ENCODE results near the gene HNF4A.

Gene HNF4A

DNA sequence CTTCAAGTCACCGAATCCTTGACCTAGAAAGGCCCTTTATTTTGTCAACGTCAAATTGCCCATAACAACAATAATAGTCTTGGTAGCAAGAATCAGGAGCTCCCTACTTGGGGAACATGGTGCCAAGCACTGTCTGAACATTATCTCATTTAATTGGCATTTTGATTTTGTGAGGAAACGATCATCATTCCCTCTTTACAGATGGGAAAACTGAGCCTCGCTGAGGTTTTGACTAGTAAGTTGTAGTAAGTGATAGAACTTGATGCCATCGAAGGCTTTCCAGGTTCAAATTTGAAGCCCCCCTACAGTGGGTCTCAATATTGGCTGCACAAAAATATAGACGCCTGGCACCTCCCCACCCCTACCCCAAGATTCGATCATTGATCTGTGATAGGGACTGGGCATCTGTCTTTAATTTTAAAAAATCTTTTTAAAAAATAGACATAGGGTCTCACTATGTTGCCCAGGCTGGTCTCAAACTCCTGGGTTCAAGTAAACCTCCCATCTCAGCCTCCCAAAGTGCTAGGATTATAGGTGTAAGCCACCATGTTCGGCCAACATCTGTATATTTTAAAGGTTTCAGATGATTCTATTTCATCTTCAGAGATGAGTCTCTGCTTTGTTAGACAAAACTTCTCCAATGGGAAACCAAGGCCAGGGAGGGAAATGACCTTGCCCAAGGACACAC is 36.7 kb downstream of the HNF4A start:
- ChIA-PET POLR2A (no interaction called here), CTCF (no interaction called here)
- no peak for DNase-seq (ENCODE audit: extremely low spot score)
- TF ChIP-seq TARDBP (IDR thresholded peaks at IDR 0.05) (no peak), ZNF384 (IDR thresholded peaks at IDR 0.05) (no peak), L3MBTL2 (conservative IDR thresholded peaks at IDR 0.05) (no peak), BHLHE40 (IDR thresholded peaks at IDR 0.05; ENCODE audit: borderline replicate concordance) (no peak), HDGF (IDR thresholded peaks at IDR 0.05; ENCODE audit: borderline replicate concordance) (no peak)

DNA sequence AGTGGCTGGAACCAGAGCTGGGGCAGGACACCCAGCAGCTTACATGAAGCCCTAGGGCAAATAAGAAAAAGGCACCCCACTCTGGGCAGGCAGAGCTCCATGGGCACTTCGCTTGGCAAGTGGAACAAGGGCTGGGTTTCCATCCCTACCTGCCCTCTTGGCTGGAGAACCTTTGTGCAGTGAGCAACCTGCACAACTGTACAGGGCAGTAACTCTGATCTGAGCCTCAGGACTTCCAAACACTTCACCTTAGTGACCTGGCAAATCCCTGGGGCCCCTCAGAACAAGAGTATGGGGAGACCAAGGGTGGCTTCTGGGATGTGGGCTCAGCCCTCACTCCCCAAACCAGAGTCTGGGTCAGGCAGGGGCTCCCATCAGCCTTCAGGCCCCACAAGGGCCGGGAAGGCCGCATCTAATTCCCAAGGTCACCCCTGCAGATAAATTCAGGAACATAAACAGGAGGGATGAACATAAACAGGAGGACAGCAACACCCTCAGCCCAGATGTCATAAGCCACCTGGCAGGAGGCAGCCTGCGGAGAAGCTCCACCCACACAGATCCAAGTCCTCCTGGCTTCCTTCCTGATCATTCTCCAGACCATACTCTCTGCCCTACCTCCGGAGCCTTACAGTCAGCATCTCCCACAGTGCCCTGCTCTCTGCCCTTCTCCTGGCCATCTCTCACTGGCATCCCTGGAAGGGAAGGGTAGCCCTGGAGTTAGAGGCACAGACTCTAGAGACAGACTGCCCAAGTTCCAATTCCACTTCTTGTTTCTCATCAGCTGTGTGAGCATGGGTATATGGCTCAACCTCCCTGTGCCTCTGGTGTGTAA is 37.5 kb downstream of the HNF4A start:
- POLR2A ChIA-PET: no interaction called here
- no peak for TF ChIP-seq BHLHE40 (IDR thresholded peaks at IDR 0.05; ENCODE audit: borderline replicate concordance)
- no peak for TF ChIP-seq L3MBTL2 (conservative IDR thresholded peaks at IDR 0.05)
- TF ChIP-seq, protein P1, sequence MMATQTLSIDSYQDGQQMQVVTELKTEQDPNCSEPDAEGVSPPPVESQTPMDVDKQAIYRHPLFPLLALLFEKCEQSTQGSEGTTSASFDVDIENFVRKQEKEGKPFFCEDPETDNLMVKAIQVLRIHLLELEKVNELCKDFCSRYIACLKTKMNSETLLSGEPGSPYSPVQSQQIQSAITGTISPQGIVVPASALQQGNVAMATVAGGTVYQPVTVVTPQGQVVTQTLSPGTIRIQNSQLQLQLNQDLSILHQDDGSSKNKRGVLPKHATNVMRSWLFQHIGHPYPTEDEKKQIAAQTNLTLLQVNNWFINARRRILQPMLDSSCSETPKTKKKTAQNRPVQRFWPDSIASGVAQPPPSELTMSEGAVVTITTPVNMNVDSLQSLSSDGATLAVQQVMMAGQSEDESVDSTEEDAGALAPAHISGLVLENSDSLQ (IDR thresholded peaks at IDR 0.05): no peak
- TF ChIP-seq TARDBP (IDR thresholded peaks at IDR 0.05): no peak
- no peak for TF ChIP-seq ZNF384 (IDR thresholded peaks at IDR 0.05)
- TF ChIP-seq FOXA1 (IDR thresholded peaks at IDR 0.05): no peak
- no peak for TF ChIP-seq NFRKB (IDR thresholded peaks at IDR 0.05)
- no peak for TF ChIP-seq HDGF (IDR thresholded peaks at IDR 0.05; ENCODE audit: borderline replicate concordance)
- no peak for TF ChIP-seq FOXK2 (IDR thresholded peaks at IDR 0.05)
- no peak for TF ChIP-seq ELF4 (IDR thresholded peaks at IDR 0.05)
- TF ChIP-seq LEF1 (IDR thresholded peaks at IDR 0.05; ENCODE audit: borderline replicate concordance): no peak
- CTCF ChIA-PET: no interaction called here
- no peak for DNase-seq (ENCODE audit: extremely low spot score)

DNA sequence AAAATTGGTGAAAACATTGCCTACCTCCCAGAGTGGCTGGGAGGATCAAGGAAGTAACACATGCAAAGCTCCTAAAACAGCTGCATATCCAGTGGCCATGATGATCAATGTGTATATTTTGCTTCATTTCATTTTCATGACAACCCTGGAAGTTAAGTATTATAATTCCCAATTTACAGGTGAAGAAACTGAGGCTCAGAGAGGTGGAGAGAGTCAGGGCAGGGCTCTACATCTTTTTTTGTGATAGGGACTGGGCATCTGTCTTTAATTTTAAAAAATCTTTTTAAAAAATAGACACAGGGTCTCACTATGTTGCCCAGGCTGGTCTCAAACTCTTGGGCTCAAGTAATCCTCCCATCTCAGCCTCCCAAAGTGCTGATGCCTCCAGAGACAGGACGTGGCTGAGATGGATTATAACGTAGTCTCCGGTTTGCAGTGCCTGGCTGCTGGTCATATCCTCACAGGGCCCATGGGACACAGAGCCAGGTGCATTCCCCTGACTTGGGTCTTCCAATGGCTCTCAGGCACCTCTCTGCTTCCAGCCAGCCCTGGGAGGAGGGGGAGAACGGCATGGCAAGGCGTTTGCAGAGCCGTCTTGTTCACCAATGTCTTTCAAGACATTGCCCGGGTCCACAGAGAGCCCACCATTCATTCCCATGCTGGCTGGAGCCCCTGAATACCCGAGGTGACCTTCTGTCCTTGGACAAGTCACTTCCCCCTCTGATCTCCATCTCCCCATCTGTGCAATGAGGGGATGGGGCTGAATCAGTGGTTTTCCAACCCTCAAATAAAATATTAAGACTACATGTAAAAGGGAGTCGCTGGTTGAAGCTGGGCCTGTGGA is 38.3 kb downstream of the HNF4A start:
- TF ChIP-seq LEF1 (IDR thresholded peaks at IDR 0.05; ENCODE audit: borderline replicate concordance) (no peak), L3MBTL2 (conservative IDR thresholded peaks at IDR 0.05) (no peak), ELF4 (IDR thresholded peaks at IDR 0.05) (no peak), CTBP1 (IDR thresholded peaks at IDR 0.05; ENCODE audit: borderline replicate concordance) (no peak), SP1 (IDR thresholded peaks at IDR 0.05) (no peak), FOXK2 (IDR thresholded peaks at IDR 0.05) (no peak), ZNF384 (IDR thresholded peaks at IDR 0.05) (no peak), TARDBP (IDR thresholded peaks at IDR 0.05) (no peak)
- TF ChIP-seq, protein P1 (IDR thresholded peaks at IDR 0.05): no peak
- ChIA-PET CTCF (no interaction called here), POLR2A (no interaction called here)
- no peak for DNase-seq (ENCODE audit: extremely low spot score)

DNA sequence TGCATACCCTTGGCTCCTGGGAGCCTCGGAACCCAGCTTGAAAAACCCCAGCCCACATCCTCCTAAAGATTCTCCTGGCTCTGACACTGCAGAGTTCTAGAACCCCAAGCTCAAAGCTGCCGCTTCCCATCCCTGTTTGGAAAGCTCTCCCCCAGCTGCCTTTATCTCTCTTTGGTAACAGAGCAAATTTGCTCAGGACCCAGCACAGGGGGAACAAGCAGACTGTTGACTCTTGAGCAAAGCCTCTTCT is 38.9 kb downstream of the HNF4A start:
- no peak for DNase-seq (ENCODE audit: extremely low spot score)
- POLR2A ChIA-PET: no interaction called here
- TF ChIP-seq BHLHE40 (IDR thresholded peaks at IDR 0.05; ENCODE audit: borderline replicate concordance) (no peak), LEF1 (IDR thresholded peaks at IDR 0.05; ENCODE audit: borderline replicate concordance) (no peak), SP1 (IDR thresholded peaks at IDR 0.05) (no peak), FOXK2 (IDR thresholded peaks at IDR 0.05) (no peak), ARNT (IDR thresholded peaks at IDR 0.05) (no peak), FOXA1 (IDR thresholded peaks at IDR 0.05) (no peak), FOXM1 (IDR thresholded peaks at IDR 0.05; ENCODE audit: borderline replicate concordance) (no peak), TARDBP (IDR thresholded peaks at IDR 0.05) (no peak), ZNF384 (IDR thresholded peaks at IDR 0.05) (no peak), NFRKB (IDR thresholded peaks at IDR 0.05) (no peak), HDGF (IDR thresholded peaks at IDR 0.05; ENCODE audit: borderline replicate concordance) (no peak), SUZ12 (IDR thresholded peaks at IDR 0.05) (no peak)
- TF ChIP-seq, protein P1 (IDR thresholded peaks at IDR 0.05): no peak
- CTCF ChIA-PET: no interaction called here

DNA sequence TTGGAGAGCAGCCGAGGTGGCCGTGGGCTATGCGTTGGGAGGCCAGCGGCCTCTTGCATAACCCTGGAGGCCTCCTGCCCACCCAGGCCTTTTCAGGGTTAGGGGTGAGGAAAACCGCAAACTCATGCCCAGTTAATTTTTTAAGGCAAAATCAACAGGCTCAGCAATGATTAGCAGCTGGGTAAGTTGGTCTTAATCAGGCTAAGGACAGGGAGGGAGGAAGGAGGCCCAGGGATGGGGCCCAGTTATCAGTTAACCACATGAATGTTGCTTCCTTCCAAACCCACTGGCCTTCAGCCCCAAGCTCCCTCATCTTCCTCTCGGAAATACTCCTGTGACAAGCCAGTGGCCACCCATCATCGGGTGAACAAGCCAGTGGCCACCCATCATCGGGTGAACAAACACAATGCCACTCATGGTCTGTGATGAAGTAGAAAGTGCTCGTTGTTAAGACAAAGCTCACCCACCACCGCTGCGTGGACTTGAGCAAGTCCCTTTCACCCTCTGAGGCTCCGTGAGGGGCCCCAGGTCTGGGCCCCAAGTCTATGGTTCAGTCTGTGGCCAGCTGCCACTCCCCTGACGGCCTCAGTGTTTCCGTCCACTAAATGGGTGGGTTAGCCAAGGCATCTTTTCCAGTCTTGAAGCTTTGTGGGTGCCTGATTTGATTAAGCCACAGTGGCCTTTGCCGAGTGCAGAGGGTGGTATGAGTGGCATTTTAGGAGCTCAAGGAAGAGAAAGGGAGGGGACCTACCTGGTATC is 39.4 kb downstream of the HNF4A start:
- TF ChIP-seq TARDBP (IDR thresholded peaks at IDR 0.05) (no peak), HDGF (IDR thresholded peaks at IDR 0.05; ENCODE audit: borderline replicate concordance) (no peak), LEF1 (IDR thresholded peaks at IDR 0.05; ENCODE audit: borderline replicate concordance) (no peak), ELF4 (IDR thresholded peaks at IDR 0.05) (no peak), FOXA1 (IDR thresholded peaks at IDR 0.05) (no peak), ZNF384 (IDR thresholded peaks at IDR 0.05) (no peak), FOXM1 (IDR thresholded peaks at IDR 0.05; ENCODE audit: borderline replicate concordance) (no peak), BHLHE40 (IDR thresholded peaks at IDR 0.05; ENCODE audit: borderline replicate concordance) (no peak), L3MBTL2 (conservative IDR thresholded peaks at IDR 0.05) (no peak), SUZ12 (IDR thresholded peaks at IDR 0.05) (no peak), CTBP1 (IDR thresholded peaks at IDR 0.05; ENCODE audit: borderline replicate concordance) (no peak), SP1 (IDR thresholded peaks at IDR 0.05) (no peak), NFRKB (IDR thresholded peaks at IDR 0.05) (no peak), ARNT (IDR thresholded peaks at IDR 0.05) (no peak), FOXK2 (IDR thresholded peaks at IDR 0.05) (no peak)
- TF ChIP-seq, protein P1 (IDR thresholded peaks at IDR 0.05): no peak
- CTCF ChIA-PET: interaction anchor here (0.6 kb wide), 1 partner anchor 170 kb away, joined by 3 read pairs; no protein-coding TSS in a partner anchor
- POLR2A ChIA-PET: no interaction called here
- DNase-seq (ENCODE audit: extremely low spot score): no peak
